Calu3 (cell line): ENCODE measurements around the gene ERLEC1. TPM values are rescaled to one million over a fixed set of nuclear protein-coding genes. Genes with fewer than 3 reads are reported as not detected.

Experiments
- BruUV-seq: library from RNA; stranded (reverse); fragments of 400-500 nt; replicated peaks from 2 replicates; lab custom pipeline; 2021; lab: Mats Ljungman, UMichigan
- CTCF ChIA-PET: fragments of 300-600 bp; sonication (Branson Sonifier 250); formaldehyde crosslinking; loops from one replicate; lab custom pipeline; 2022; ENCODE audit warnings: antibody characterized with exemption; lab: Charles Lee
- DNase-seq: peaks from one replicate; pipeline ENCODE4 v3.0.0; 2022
- H3K27ac Mint-ChIP-seq: one replicate; pipeline ENCODE4 v1.8.0; 2022; ENCODE audit warnings: mixed read lengths; ENCODE audit not compliant: unreplicated experiment
- H3K27me3 Mint-ChIP-seq: one replicate; pipeline ENCODE4 v1.8.0; 2022; ENCODE audit warnings: mixed read lengths; ENCODE audit not compliant: unreplicated experiment
- H3K36me3 Mint-ChIP-seq: one replicate; pipeline ENCODE4 v1.8.0; 2022; ENCODE audit warnings: mild to moderate bottlenecking, moderate library complexity, mixed read lengths; ENCODE audit not compliant: insufficient read depth, unreplicated experiment
- H3K4me1 Mint-ChIP-seq: one replicate; pipeline ENCODE4 v1.8.0; 2022; ENCODE audit warnings: mild to moderate bottlenecking, low read depth, mixed read lengths; ENCODE audit not compliant: unreplicated experiment
- H3K4me3 Mint-ChIP-seq: one replicate; pipeline ENCODE4 v1.8.0; 2022; ENCODE audit warnings: mild to moderate bottlenecking, low read depth, moderate library complexity, mixed read lengths; ENCODE audit not compliant: unreplicated experiment
- H3K9me3 Mint-ChIP-seq: one replicate; pipeline ENCODE4 v1.8.0; 2022; ENCODE audit warnings: low read depth, mixed read lengths; ENCODE audit not compliant: unreplicated experiment
- intact Hi-C: fragments of 100-400 bp; cut with micrococcal nuclease; formaldehyde crosslinking; loops from one replicate; pipeline ENCODE4 v1.10.0; 2022; ENCODE audit not compliant: unreplicated experiment
- total RNA-seq: library from RNA; stranded (reverse); gene quantifications from 2 replicates; pipeline ENCODE4 v1.2.3, GENCODE V29; 2022
- TF ChIP-seq, protein P1 (sequence below): fragments of 200-600 bp; IDR thresholded peaks from one replicate; pipeline ENCODE4 v1.8.0; 2022; ENCODE audit warnings: antibody characterized with exemption; ENCODE audit not compliant: unreplicated experiment

The ERLEC1 gene
- total RNA-seq, 1 experiment from 2014 or later: 51.9 TPM

DNA sequence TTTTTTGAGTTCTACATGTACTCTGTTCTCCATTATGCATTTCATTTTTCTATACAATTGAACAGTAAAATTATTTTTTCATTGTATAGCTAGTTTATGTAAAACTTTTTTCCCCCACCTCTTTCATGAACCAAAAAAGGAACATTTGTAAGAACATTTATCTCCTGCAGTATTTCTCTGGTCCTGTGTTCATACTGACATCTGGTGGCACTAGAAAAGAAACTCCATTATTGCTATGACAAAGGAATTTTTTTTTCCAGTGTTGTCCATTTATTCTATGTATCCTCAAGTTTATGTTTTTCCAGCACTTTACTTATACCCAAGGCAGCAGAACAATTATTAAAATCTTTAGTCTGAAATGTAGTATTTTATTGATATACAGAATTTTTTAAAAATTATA, 46.7 kb upstream of the ERLEC1 start:
- H3K9me3 Mint-ChIP-seq: no peaks in the 10 kb centered on the region
- TF ChIP-seq, protein P1, sequence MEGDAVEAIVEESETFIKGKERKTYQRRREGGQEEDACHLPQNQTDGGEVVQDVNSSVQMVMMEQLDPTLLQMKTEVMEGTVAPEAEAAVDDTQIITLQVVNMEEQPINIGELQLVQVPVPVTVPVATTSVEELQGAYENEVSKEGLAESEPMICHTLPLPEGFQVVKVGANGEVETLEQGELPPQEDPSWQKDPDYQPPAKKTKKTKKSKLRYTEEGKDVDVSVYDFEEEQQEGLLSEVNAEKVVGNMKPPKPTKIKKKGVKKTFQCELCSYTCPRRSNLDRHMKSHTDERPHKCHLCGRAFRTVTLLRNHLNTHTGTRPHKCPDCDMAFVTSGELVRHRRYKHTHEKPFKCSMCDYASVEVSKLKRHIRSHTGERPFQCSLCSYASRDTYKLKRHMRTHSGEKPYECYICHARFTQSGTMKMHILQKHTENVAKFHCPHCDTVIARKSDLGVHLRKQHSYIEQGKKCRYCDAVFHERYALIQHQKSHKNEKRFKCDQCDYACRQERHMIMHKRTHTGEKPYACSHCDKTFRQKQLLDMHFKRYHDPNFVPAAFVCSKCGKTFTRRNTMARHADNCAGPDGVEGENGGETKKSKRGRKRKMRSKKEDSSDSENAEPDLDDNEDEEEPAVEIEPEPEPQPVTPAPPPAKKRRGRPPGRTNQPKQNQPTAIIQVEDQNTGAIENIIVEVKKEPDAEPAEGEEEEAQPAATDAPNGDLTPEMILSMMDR: no peak

DNA sequence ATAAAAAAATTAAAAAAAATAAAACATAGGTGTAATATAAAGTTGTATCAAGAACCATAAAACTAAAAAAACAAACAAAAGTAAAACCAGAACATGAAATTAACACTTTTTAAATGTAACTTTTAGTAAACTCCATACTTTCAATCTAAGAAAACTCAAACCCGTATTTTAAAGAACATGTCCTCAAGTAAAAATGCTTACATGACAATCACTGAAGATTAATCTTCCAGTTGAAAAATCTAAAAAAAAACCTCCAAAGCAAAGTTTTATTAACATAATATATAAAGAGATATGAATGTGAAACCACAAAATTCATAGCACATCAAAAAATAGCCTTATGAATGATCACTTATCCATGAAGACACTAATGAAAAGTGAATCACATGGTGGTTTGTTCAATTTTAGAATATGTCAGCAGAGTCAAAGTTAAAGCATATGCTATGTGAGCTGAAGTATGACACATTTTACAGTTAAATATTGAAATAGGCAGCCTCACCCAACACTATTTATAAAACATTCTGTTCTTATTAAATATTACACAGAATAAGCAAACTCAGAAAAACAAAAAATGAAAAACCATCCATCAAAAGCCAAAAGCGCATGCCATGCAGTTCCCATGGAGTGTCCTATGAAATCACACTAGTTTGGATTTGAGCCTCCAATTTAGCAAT, 42.3 kb upstream of the ERLEC1 start:
- Mint-ChIP-seq H3K9me3 (no peaks in the 10 kb centered on the region), H3K27ac (no peak overlapping the region), H3K4me1 (no peaks in the 10 kb centered on the region), H3K36me3 (no peaks in the 10 kb centered on the region), H3K27me3 (no peaks in the 10 kb centered on the region), H3K4me3 (no peak overlapping the region)
- DNase-seq: no peak
- BruUV-seq: no TSS peak
- TF ChIP-seq, protein P1: no peak
- intact Hi-C loops: no loop called here
- CTCF ChIA-PET: no interaction called here

More for the DNA sequence above, 46.7 kb upstream of the ERLEC1 start:
- intact Hi-C loops: loop anchor here (1.0 kb wide), 1 partner anchor 280 kb away; no protein-coding TSS in a partner anchor
- H3K27me3 Mint-ChIP-seq: no peaks in the 10 kb centered on the region
- BruUV-seq: no TSS peak
- DNase-seq: no peak
- H3K36me3 Mint-ChIP-seq: no peaks in the 10 kb centered on the region
- CTCF ChIA-PET: no interaction called here
- no peak overlapping the region for H3K4me3 Mint-ChIP-seq
- H3K4me1 Mint-ChIP-seq: no peaks in the 10 kb centered on the region
- no peak overlapping the region for H3K27ac Mint-ChIP-seq

DNA sequence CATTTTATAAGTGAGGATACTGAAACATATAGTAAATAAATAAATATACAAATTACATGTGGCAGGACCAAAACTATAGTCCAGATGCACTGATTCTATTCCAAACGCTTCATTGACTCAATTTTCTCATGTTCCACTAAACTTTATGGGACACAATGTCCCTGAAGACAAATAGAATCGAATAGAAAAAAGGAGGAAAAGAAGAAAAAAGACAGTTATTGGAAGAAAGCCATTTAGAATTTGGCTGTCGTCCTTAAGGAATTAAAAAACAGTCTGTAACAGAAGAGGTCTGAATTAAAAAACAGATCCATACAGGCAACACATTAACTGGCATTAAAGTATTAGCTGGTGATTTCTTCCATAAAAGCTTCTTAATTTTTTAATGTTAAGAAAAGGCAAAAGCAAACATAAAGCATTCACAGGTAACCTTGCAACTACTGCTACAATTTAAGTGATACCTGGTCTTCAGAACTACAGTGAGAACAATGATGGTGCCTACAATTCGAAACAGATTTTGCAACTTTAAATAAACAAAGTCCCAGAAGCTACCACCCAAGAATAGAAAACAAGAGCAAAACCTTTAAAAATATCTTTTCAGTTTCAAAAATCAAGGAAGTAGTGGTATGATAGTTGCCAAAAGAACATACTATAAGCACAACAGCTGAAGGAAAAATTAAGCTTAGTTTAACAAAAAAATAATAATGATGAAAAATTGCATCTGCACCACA, 36.6 kb upstream of the ERLEC1 start:
- H3K4me1 Mint-ChIP-seq: no peaks in the 10 kb centered on the region
- H3K4me3 Mint-ChIP-seq: no peak overlapping the region

DNA sequence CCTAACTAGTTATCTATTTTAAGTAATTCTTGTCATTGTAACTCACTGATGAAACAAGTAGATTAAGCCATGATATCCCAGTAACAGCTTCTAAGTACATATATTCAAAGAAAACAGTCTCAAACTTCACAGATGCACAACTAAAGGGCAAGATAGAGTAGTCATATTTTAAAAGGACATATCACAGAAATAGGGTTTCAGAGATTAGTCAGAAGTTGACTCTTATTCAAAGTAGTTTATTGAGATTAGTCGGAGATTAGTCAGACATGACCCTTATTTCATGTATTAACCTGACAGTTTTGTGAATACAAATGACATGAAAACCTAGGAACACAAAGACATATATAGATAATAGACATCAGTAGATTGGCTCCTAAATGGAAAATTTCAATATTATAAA, 35.1 kb upstream of the ERLEC1 start:
- Mint-ChIP-seq H3K4me3 (no peak overlapping the region), H3K4me1 (no peaks in the 10 kb centered on the region), H3K9me3 (no peaks in the 10 kb centered on the region), H3K27me3 (no peaks in the 10 kb centered on the region), H3K27ac (no peak overlapping the region), H3K36me3 (no peaks in the 10 kb centered on the region)
- intact Hi-C loops: no loop called here
- no TSS peak for BruUV-seq
- CTCF ChIA-PET: no interaction called here
- TF ChIP-seq, protein P1: no peak
- DNase-seq: no peak

More for the DNA sequence above, 36.6 kb upstream of the ERLEC1 start:
- DNase-seq: no peak
- Mint-ChIP-seq H3K27me3 (no peaks in the 10 kb centered on the region), H3K36me3 (no peaks in the 10 kb centered on the region), H3K9me3 (no peaks in the 10 kb centered on the region), H3K27ac (no peak overlapping the region)
- TF ChIP-seq, protein P1: no peak
- no TSS peak for BruUV-seq
- CTCF ChIA-PET: no interaction called here
- intact Hi-C loops: no loop called here
